NB4 (cell line): ENCODE results near the gene TENT5A.

ENCODE experiments used
- POLR2A ChIP-seq: IDR thresholded peaks from 2 replicates; pipeline ENCODE4 v1.6.1; 2011; ENCODE audit warnings: mild to moderate bottlenecking; ENCODE audit not compliant: insufficient read length; ENCODE audit errors: extremely low read depth
- TF ChIP-seq, protein P1 (sequence below): IDR thresholded peaks from one replicate; pipeline ENCODE4 v1.5.1; 2012; ENCODE audit warnings: low read depth, low read length
- TF ChIP-seq, protein P2 (sequence below): IDR thresholded peaks from 2 replicates; pipeline ENCODE4 v1.6.1; 2011; ENCODE audit warnings: low read depth, low read length

GRCh38 chr6:81795890-81796289 is 43.4 kb upstream of the TENT5A start:
- no peak for TF ChIP-seq POLR2A
- TF ChIP-seq, protein P1, sequence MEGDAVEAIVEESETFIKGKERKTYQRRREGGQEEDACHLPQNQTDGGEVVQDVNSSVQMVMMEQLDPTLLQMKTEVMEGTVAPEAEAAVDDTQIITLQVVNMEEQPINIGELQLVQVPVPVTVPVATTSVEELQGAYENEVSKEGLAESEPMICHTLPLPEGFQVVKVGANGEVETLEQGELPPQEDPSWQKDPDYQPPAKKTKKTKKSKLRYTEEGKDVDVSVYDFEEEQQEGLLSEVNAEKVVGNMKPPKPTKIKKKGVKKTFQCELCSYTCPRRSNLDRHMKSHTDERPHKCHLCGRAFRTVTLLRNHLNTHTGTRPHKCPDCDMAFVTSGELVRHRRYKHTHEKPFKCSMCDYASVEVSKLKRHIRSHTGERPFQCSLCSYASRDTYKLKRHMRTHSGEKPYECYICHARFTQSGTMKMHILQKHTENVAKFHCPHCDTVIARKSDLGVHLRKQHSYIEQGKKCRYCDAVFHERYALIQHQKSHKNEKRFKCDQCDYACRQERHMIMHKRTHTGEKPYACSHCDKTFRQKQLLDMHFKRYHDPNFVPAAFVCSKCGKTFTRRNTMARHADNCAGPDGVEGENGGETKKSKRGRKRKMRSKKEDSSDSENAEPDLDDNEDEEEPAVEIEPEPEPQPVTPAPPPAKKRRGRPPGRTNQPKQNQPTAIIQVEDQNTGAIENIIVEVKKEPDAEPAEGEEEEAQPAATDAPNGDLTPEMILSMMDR: no peak
- TF ChIP-seq, protein P2, sequence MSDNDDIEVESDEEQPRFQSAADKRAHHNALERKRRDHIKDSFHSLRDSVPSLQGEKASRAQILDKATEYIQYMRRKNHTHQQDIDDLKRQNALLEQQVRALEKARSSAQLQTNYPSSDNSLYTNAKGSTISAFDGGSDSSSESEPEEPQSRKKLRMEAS: no peak
